IPS DF 4.7 (cell line): ENCODE measurements around the gene PRKN.
A peak's percentile ranks its signal among the peaks of the same experiment; 100 is the strongest.

Source experiments
- DNase-seq: peaks from one replicate; pipeline ENCODE4 v3.0.0-alpha.2; 2013; ENCODE audit warnings: low spot score; ENCODE audit errors: extremely low read depth

PRKN gene

GRCh38 chr6:161745594-161746141 lies 981.9 kb downstream of the PRKN start:
- DNase-seq: no peak

GRCh38 chr6:161745128-161745527 lies 982.4 kb downstream of the PRKN start:
- no peak for DNase-seq

- no peak for DNase-seq
Measured at GRCh38 chr6:161744211-161745067, 983.1 kb downstream of the PRKN start.

- no peak for DNase-seq
Measured at GRCh38 chr6:161743509-161744178, 983.9 kb downstream of the PRKN start.

- no peak for DNase-seq
Measured at GRCh38 chr6:161740486-161740885, 987.1 kb downstream of the PRKN start.

GRCh38 chr6:161736781-161737292 lies 990.7 kb downstream of the PRKN start:
- no peak for DNase-seq

- DNase-seq: no peak
Measured at GRCh38 chr6:161736326-161736725, 991.2 kb downstream of the PRKN start.

- no peak for DNase-seq
Measured at GRCh38 chr6:161732594-161732993, 995.0 kb downstream of the PRKN start.

GRCh38 chr6:161727083-161727833 lies 1000.3 kb downstream of the PRKN start:
- DNase-seq: peak; percentile 41

GRCh38 chr6:161722394-161722793 lies 1005.2 kb downstream of the PRKN start:
- DNase-seq: no peak

- no peak for DNase-seq
Measured at GRCh38 chr6:161721511-161721910, 1006.1 kb downstream of the PRKN start.

GRCh38 chr6:161716176-161716575 lies 1011.4 kb downstream of the PRKN start:
- DNase-seq: no peak

GRCh38 chr6:161711938-161712337 lies 1015.6 kb downstream of the PRKN start:
- DNase-seq: no peak

- DNase-seq: no peak
Measured at GRCh38 chr6:161711515-161711914, 1016.1 kb downstream of the PRKN start.

- no peak for DNase-seq
Measured at GRCh38 chr6:161710698-161711097, 1016.9 kb downstream of the PRKN start.

GRCh38 chr6:161701056-161701455 lies 1026.5 kb downstream of the PRKN start:
- no peak for DNase-seq

GRCh38 chr6:161696801-161697200 lies 1030.8 kb downstream of the PRKN start:
- DNase-seq: no peak

GRCh38 chr6:161694995-161695394 lies 1032.6 kb downstream of the PRKN start:
- DNase-seq: no peak

GRCh38 chr6:161686655-161687054 lies 1040.9 kb downstream of the PRKN start:
- DNase-seq: no peak

GRCh38 chr6:161684731-161685475 lies 1042.7 kb downstream of the PRKN start:
- no peak for DNase-seq

GRCh38 chr6:161683400-161683799 lies 1044.2 kb downstream of the PRKN start:
- DNase-seq: no peak
